ENCODE data around the gene RTCA.
"Not testable (repeated sequence)": the region's sequence is repeated elsewhere in the genome, so short reads cannot be mapped to it uniquely, and the experiment has no call there.

RTCA gene

DNA sequence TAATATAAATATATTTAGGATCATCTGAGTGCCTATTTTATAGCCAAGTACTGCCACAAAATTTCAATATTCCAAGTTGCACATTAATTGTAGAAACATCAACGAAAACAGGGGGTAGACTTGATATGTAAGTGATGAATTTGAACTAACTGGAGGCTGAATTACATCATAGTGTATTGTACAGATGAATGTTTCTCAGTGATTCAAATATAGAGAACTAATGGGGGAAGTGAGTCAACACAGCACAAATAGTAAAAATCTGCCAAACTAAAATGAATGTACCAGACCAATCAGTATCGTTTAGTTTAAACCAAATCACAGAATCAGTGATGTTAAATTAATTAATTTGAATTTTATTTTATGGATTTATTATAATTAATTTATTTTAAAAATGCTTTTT, 42.8 kb downstream of the RTCA start:
- peak; percentile 71 for DNase-seq (ENCODE audit: low spot score)

DNA sequence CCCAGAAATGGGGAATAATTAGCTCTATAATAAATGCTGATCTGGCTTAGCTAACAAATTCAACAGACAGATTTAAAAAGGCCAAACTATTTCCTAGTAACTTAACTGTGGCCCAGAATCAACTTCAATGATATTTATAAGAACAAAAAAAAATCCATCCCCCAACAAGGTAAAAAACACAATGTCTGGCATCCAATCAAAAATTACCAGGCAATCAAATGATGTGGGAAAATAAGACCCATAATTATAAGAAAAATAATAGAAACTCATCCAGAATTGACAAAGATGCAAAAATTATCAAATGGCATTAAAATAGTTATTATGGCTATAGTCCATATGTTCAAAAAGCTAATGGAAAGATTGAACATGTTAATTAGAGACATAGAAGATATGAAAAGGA, 43.8 kb downstream of the RTCA start:
- no peak for DNase-seq (ENCODE audit: low spot score)

DNA sequence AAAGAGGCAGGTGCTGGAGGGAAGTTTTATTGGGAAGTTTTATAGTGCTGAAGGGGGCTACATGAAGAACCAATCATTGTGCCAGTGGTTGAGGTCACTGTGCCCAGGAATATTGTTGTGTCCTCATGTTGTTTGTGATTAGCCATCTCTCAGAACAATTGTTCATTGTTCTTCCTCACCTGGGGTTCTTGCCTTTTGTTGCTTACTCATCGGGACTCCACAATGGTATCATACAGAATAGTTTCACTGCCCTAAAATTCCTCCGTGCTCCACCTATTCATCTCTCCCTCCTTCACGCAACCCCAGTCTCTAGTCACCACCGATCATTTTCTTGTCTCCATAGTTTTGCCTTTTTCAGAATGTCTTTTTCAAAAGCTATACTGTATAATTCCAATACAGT, 47.4 kb downstream of the RTCA start:
- DNase-seq (ENCODE audit: low spot score): no peak

DNA sequence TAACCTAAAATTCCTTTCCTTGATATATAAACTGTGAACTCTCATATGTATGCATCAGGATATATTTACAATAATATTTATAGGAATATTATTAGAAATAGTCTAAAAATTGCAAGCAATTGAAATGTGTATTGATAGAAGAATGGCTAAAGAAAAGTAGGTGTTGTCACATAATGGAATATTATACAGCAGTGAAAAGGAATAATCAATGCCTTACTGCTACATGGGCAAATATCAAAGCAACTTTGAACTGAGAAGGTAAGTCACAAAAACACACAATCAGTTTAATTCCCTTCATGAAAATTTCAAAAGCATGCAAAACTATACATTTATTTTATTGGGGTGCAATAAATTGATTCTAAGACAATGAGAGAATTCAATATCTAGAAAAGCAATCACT, 50.6 kb downstream of the RTCA start:
- no peak for DNase-seq (ENCODE audit: low spot score)

DNA sequence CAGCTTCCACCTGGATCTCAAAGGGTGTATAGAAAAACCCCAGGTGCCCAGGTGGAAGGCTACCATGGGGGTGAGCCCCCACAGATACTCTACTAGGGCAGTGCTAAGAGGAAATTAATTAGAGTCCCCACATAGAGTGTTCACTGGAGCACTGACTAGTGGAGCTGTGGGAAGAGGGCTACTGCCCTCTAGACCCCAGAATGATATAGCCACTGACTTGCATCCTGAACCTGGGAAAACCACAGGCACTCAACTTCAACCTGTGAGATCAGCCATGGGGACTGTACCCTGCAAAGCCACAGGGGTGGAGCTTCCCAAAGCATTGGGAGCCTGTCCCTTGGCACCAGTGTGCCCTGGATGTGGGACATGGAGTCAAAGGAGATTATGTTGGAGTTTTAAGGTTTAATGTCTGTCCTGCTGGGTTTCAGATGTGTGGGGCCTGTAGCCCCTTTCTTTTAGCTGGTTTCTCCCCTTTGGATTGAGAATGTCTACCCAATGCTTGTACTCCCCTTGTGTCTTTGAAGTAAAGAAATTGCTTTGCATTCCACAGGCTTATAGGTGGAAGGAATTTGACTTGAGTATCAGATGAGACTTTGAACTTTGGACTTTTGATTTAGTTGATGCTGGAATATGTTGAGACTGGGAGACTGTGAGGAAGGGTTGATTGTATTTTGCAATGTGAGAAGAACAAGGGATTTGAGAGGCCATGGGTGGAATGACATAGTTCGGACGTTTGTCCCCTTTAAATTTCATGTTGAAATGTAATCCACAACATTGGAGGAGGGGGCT, 54.5 kb downstream of the RTCA start:
- no peak for DNase-seq (ENCODE audit: low spot score)

DNA sequence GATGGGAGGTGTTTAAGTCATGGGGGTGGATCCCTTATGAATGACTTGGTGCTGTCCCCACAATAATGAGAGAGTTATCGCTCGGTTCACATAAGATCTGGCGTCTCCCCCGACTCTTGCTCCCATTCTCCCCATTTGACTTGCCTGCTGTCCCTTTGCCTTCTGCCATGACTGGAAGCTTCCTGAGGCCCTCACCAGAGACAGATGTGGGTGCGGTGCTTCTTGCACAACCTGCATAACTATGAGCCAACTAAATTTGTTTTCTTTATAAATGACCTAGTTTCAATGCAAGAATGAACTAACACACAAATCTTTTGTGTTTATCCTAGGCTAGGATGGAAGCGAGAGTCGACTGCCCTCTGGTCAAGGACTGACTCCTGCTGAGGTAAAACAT, 55.1 kb downstream of the RTCA start:
- DNase-seq (ENCODE audit: low spot score): no peak

DNA sequence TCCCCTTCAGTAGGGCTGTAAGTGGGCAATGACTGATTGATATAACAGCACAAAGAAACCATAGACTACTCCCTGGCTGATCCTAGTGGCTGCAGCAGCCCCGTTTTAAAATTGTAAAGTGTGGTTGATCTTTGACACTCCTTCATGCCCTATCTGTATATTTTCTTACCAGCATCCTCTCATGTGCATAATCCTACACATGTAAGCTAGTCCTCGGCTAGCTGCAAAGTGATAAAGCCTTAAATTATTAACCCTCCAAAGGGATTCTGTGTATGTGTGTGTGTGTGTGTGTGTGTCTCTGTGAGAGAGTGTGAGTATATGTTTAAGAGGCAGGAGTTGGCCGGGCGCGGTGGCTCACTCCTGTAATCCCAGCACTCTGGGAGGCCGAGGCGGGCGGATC, 55.5 kb downstream of the RTCA start:
- DNase-seq (ENCODE audit: low spot score): no peak

DNA sequence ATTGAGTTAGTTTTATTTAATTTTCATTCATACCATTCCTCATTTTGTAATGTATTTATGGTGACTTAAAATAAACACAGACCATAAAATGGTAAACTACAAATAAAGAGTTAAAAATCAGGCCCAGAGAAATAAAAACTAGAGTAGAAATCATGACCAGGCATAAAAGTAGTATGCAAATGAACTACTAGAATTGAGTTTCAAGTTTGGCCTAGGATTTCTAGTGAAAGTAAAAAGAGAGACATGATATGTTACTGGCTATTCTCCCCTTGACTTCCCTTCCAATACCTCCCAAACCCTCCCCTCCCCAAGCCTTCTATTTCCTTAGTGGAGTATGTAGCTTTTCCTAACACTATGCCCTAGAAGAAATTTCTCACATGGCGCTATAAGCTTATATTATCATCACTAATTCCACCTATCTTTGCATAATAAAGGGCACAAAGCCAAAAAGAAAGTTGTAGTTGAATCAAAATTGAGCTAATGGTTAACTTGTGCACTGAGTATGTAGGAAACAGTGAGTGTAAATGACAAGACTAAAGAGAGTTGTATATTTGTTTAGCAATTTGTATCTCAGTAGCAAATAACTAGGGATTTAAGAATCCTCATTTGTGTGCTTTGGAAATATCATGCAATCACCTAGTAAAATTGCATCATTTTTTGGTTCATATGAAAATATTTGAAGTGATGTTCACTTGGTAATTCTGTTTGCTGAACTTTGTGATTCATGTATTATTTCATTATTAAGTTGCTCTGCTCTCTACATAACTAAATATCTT, 56.6 kb downstream of the RTCA start:
- DNase-seq (ENCODE audit: low spot score): no peak

DNA sequence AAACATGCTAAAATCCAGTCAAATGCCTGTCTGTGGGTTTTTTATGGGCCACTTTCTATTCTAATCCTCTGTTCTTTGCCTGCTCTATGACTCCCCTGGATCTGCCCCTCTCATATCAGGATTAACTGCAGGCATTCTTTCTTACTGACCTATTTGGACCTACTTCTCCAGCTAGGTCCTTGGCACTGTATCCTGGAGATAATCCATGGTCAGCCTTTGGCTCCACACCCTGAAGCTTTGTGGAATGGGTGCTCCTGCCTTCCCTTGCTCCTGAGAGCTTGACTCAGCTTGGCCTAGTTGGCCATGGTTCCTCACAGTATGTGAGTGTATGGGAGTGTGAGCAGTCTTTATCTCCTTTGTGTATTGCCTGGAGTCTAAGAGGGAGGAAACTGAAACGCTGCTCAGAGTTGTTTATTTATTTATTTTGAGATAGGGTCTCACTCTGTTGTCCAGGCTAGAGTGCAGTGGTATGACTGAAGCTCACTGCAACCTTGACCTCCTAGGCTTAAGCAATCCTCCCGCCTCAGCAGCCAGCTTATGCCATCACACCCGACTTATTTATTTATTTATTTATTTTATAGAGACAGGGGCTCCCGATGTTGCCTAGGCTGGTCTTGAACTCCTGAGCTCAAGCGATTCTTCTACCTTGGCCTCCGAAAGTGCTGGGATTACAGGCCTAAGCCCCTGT, 57.5 kb downstream of the RTCA start:
- DNase-seq (ENCODE audit: low spot score): no peak

DNA sequence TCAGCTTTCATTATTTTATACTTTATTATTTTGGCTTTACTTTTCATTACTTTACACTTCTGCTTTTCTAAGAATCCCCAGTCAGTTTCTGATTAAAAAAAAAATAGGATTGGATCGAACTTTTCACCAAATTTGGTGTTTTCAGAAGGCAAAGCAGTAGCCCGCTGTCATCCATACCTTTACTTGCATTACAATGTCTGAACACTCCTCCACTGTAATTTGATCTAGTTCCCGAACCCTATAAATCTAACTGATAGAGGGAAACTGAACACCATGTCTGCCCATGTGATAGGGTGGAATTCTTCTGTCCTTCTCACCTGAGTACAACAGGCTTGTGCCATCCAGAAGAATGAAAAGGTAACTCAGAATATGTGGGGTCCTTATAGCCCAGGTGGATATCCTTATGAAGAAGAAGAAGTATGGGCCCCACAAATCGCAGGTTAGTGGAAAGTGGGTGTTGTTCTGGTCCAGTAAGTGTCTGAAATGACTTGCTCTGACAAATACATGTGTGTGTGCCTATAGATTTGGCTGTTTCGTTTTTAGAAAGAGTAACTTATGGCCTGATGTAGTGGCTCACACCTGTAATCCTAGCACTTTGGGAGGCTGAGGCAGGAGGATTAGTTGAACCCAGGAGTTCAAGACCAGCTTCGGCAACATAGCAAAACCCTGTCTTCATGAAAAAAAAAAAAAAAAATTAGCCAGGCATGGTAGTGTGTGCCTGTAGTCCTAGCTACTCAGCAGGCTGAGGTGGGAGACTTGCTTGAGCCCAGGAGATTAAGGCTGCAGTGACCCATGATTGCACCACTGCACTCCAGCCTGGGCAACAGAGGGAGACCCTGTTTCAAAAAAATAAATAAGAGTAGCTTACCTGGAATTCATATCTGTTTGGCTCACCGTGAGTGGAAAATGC, 59.7 kb downstream of the RTCA start:
- no peak for DNase-seq (ENCODE audit: low spot score)

DNA sequence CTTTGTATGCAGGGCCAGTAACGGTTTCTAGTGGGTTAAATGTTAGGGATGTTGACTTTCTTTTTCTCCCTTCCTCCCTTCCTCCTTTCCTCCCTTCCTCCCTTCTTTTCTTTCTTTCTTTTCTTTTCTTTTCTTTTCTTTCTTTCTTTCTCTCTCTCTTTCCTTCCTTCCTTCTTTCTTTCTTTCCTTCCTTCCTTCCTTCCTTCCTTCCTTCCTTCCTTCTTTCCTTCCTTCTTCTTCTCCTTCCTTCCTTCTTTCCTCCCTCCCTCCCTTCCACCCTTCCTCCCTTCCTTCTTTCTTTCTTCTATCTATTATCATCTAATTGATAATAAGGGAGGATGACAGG, 60.3 kb downstream of the RTCA start:
- DNase-seq (ENCODE audit: low spot score): not testable (repeated sequence)

DNA sequence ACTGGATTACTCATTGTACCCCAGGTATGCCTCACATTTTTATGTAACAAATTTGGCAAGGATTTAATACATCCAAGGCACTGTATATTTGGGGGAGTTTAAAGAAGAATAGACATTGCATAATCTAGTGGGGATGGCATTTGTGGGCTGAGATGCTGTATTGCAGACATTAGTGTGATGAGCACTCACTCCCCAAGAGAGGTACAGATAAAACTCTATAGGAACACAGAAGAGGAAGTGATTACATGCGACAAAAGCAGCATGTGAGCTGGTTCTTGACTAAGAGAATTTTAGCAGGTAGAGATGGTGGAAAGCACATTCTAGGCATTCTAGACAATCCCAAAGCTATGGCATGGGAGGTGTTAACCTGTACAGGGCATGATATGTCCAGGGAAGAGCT, 62.1 kb downstream of the RTCA start:
- no peak for DNase-seq (ENCODE audit: low spot score)

DNA sequence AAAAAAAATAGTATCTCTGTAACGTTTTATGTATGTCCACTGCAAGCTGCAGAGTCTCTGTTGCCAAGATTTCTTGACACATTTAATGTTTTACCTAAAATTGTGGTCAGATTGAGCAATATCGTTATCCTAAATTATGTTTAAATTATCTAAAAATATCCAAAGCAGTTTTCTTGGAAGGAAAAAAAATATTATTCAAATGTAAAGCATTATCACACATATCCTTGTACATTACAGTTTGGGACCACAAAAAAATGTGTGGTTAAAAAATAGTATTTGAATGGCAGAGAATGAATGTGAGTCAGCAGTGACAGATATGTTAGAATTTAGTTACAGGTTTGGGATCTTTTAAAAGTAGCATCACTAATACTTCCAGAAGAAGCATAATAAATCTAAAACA, 65.1 kb downstream of the RTCA start:
- DNase-seq (ENCODE audit: low spot score): not testable (repeated sequence)

DNA sequence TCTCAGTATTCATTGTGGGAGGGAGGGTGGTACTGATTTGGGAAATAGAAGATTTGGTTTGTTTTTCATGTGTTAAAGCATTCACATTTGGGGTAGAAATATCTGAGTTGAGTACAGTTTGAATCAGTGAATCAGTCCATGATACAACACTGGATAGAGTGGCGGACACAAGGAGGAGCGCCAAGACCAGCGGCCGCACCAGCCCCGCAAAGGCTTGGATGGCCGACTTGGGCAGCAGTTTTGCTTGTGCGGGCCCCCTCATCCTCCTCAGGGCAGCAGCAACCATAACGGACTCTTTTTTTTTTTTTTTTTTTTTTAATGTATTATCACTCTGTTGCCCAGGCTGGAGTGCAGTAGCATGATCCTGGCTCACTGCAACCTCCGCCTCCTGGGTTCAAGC, 66.3 kb downstream of the RTCA start:
- no peak for DNase-seq (ENCODE audit: low spot score)

DNA sequence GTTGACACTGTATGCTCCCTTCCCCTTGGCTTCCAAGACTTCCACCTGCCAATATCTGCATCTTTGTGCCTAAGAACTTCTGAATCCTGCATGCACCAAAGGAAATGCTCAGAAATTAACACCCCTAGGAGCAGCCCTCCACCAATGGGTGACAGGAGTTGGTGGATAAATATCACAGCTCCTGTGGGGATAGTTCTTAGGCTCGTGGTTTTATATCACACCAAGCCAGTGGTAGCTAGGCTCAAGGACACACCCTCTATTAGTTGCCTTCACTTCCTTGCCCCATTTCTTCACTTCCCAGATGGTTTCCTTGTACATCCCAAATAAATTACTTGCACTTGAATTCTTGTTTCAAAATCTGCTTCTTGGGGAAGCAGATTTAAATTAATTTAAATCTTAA, 69.4 kb downstream of the RTCA start:
- no peak for DNase-seq (ENCODE audit: low spot score)

DNA sequence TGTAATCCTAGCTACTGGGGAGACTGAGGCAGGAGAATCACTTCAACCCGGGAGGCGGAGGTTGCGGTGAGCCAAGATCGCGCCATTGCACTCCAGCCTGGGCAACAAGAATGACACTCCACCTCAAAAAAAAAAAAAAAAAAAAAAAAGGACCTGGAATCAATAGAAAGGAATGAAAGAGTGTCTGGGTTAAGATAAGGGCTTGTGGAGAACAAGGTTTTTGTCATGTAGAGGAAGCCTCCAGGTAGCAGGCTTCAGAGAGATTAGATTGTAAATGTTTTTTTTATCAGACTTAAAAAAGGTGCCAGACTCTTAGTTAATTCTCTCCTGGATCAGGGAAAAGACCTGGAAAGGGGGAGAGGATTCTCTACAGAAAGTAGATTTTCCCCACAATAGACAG, 71.9 kb downstream of the RTCA start:
- not testable (repeated sequence) for DNase-seq (ENCODE audit: low spot score)

DNA sequence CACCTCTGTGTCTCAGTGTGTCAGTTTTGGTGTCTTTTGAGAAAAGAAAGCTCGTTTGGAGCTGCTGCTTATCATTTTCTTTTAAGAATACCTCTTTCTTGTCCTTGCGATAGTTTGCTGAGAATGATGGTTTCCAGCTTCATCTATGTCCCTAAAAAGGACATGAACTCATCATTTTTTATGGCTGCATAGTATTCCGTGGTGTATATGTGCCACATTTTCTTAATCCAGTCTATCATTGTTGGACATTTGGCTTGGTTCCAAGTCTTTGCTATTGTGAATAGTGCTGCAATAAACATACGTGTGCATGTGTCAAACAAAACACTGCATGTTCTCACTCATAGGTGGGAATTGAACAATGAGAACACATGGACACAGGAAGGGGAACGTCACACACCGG, 73.7 kb downstream of the RTCA start:
- DNase-seq (ENCODE audit: low spot score): not testable (repeated sequence)

DNA sequence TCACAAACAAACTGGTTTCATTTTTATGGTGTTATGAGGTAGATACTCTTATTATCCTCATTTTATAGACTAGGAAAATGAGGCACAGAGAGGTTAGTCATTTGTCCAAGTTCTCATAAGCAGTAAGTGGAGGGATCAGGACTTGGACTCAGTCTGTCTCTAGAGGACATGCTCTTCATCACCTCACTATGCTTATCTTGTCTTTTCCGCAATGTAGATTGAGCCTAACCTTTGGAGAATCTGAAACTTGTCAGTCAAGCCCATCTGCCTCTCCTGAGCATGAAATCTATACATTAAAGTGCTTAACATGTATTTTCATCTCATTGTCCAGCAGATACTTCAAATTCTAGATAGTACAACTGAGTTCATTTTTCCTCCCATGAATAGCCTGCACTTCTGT, 74.5 kb downstream of the RTCA start:
- no peak for DNase-seq (ENCODE audit: low spot score)

DNA sequence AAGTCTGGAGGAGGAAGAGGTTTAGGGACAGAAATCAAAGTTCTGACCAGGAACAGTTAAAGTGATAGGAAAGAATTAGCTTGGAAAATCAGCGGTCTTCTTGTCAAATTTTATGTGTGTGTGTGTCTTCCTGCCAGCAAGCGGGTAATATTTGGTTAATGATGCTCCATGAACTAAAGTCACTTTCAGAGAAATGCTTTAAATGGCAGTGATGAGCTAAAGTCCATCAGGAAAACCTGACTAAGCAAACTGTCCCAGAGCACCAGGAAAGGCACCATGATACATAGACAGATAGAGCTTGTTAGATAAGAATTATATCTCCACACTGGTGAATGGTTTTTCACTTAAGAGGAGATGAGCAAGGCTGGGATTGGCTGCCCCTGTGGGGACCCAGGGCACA, 76.3 kb downstream of the RTCA start:
- DNase-seq (ENCODE audit: low spot score): no peak
